ENCODE measurements around the gene DAD1. TPM values are rescaled to one million over a fixed set of nuclear protein-coding genes. Genes with fewer than 3 reads are reported as not detected.
A peak's percentile ranks its signal among the peaks of the same experiment; 100 is the strongest.

The DAD1 gene
- 126 TPM for polyA plus RNA-seq (2012; ENCODE audit: insufficient read length, low read depth)

DNA sequence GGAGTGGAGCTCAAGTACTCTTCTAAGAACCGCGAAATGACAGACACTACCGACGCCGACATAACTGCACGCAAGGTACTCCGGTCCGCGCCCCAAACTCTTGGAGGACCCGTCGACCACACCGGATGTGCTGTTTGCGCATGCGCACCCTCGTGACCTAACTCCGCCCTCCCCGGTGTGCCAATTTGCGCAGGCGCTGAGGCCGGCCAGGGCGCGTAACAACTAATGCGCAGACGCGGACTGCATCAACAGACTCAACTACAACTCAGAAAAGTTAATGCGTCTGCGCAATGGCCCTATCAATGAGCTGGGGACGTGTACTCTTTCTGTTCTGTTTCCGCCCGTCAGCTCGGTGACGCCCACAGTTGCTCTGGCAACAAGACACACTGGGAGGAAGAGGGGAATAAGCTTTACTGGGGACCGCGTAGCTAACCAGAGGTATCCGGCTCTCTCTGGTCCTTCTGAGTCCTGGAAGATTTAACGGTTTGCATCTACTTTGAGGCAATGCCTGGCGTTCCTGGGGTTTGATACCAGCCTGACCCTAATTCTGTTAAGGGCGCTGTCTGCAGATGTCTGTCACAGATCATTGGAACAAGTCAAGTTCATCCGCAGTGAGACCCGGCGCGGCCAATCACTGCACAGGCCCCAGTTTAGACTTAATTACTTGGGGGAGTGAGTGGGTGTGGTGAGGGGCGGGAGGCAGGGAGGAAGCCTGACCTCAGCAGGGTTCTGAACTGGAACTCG, at the start of gene DAD1:
Gene DAD1 (minus strand): TSS at position 129 of the 744 bp plus-strand sequence. CDS start 67 bp downstream, at position 62.
- TF ChIP-seq SIN3A (IDR thresholded peaks at IDR 0.05; ENCODE audit: borderline replicate concordance, insufficient read depth, low read length) = no peak
- TF ChIP-seq REST (IDR thresholded peaks at IDR 0.05; ENCODE audit: insufficient read depth in 1 of 2, low read depth in 2 of 2, low read length in 2 of 2) = no peak
- peak; percentile 42 for TF ChIP-seq FOXP2 (optimal IDR thresholded peaks at IDR 0.05; ENCODE audit: borderline replicate concordance, extremely low read depth, extremely low read length, insufficient read depth)
- TF ChIP-seq POLR2AphosphoS5 (IDR thresholded peaks at IDR 0.05; ENCODE audit: low read depth, low read length) = peak; percentile 83
- TF ChIP-seq TAF1 (IDR thresholded peaks at IDR 0.05; ENCODE audit: borderline replicate concordance, insufficient read depth, low read length) = 0 out of 2 replicates have a peak, but pooled peaks have one; percentile 59

DNA sequence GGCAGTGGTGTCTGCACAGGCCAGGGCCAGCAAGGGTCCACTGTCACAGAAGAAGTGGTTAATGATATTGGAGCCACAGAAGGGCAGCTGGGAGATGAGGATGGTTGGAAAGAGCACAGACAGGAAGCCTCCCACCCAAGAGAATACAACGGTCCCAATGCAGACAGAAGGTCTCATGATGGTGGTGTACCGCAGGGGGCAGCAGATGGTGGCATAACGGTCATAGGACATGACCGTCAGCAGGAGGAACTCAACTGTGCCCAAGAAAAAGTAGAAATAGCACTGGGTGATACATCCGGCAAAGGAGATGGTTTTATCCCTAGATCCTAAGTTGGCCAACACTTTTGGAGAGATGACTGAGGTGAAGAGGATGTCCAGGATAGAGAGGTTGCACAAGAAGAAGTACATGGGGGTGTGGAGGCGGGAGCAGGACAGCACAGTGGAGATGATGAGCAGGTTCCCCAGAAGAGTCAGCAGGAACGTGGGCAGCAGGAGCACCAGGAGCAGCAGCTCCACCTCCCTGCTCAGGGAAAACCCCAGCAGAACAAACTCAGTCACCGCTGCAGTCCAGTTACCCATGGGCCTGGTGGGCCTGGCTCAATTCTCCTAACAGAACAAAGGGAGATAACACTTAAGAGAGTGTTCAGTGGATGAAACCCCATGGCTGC, 45.3 kb upstream of the DAD1 start:
- TF ChIP-seq FOXP2 (optimal IDR thresholded peaks at IDR 0.05; ENCODE audit: borderline replicate concordance, extremely low read depth, extremely low read length, insufficient read depth) (no peak), REST (IDR thresholded peaks at IDR 0.05; ENCODE audit: insufficient read depth in 1 of 2, low read depth in 2 of 2, low read length in 2 of 2) (no peak), SIN3A (IDR thresholded peaks at IDR 0.05; ENCODE audit: borderline replicate concordance, insufficient read depth, low read length) (no peak), POLR2AphosphoS5 (IDR thresholded peaks at IDR 0.05; ENCODE audit: low read depth, low read length) (no peak), TAF1 (IDR thresholded peaks at IDR 0.05; ENCODE audit: borderline replicate concordance, insufficient read depth, low read length) (no peak)

GRCh38 chr14:22630486-22630885, 41.5 kb upstream of the DAD1 start:
- TF ChIP-seq FOXP2 (optimal IDR thresholded peaks at IDR 0.05; ENCODE audit: borderline replicate concordance, extremely low read depth, extremely low read length, insufficient read depth) = no peak
- TF ChIP-seq POLR2AphosphoS5 (IDR thresholded peaks at IDR 0.05; ENCODE audit: low read depth, low read length) = no peak
- no peak for TF ChIP-seq TAF1 (IDR thresholded peaks at IDR 0.05; ENCODE audit: borderline replicate concordance, insufficient read depth, low read length)
- TF ChIP-seq SIN3A (IDR thresholded peaks at IDR 0.05; ENCODE audit: borderline replicate concordance, insufficient read depth, low read length) = no peak
- no peak for TF ChIP-seq REST (IDR thresholded peaks at IDR 0.05; ENCODE audit: insufficient read depth in 1 of 2, low read depth in 2 of 2, low read length in 2 of 2)

DNA sequence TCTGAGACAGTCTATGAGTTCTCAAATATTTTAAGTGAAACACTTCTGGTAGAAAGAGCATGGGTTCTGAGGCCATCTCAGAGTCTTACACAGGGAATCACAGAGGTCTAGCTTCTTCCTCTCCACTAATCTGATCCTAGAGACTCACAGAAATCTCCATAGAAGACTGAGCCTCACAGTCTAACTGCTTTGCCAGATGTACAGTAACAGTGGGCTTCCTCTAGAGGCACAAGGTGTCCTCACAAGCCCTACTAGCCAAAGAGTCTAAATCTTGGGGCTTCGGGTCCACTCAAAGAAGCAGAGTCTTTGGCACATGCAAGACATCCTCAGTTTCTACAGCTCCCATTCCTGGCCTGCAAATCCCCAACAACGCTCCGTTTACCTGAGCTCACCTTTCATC, 41.0 kb upstream of the DAD1 start:
- TF ChIP-seq SIN3A (IDR thresholded peaks at IDR 0.05; ENCODE audit: borderline replicate concordance, insufficient read depth, low read length) (no peak), POLR2AphosphoS5 (IDR thresholded peaks at IDR 0.05; ENCODE audit: low read depth, low read length) (no peak), REST (IDR thresholded peaks at IDR 0.05; ENCODE audit: insufficient read depth in 1 of 2, low read depth in 2 of 2, low read length in 2 of 2) (no peak), FOXP2 (optimal IDR thresholded peaks at IDR 0.05; ENCODE audit: borderline replicate concordance, extremely low read depth, extremely low read length, insufficient read depth) (no peak), TAF1 (IDR thresholded peaks at IDR 0.05; ENCODE audit: borderline replicate concordance, insufficient read depth, low read length) (no peak)

All from PFSK-1 (cell line).